Activated B cell treated with CpG ODN at 0.5 μM for 24 hours (primary cell): ENCODE measurements around the gene PHLDA1. TPM values are rescaled to one million over a fixed set of nuclear protein-coding genes. Genes with fewer than 3 reads are reported as not detected.

ENCODE experiments used
- ATAC-seq: fragments of 200-7000 bp; cut with Tn5 transposase; one replicate; pipeline ENCODE4 v1.10.0; 2021; ENCODE audit warnings: low read depth, mild to moderate bottlenecking, moderate library complexity
- CTCF ChIA-PET: fragments of 350-600 bp; sonication (Branson Sonifier 250); formaldehyde crosslinking; loops from one replicate; lab custom pipeline; 2021; ENCODE audit warnings: antibody characterized with exemption; lab: Charles Lee
- POLR2A ChIA-PET: fragments of 350-600 bp; sonication (Branson Sonifier 250); formaldehyde crosslinking; loops from one replicate; lab custom pipeline; 2021; ENCODE audit warnings: antibody characterized with exemption; lab: Charles Lee
- DNase-seq: peaks from one replicate; pipeline ENCODE4 v3.0.0; 2022
- H3K27ac Mint-ChIP-seq: one replicate; pipeline ENCODE4 v1.8.0; 2020; ENCODE audit warnings: mixed read lengths
- H3K27me3 Mint-ChIP-seq: one replicate; pipeline ENCODE4 v1.8.0; 2021; ENCODE audit warnings: mixed read lengths
- H3K36me3 Mint-ChIP-seq: one replicate; pipeline ENCODE4 v1.8.0; 2021; ENCODE audit warnings: low read depth, mixed read lengths
- H3K4me1 Mint-ChIP-seq: one replicate; pipeline ENCODE4 v1.8.0; 2021; ENCODE audit warnings: mixed read lengths
- H3K4me3 Mint-ChIP-seq: one replicate; pipeline ENCODE4 v1.8.0; 2020; ENCODE audit warnings: mild to moderate bottlenecking, mixed read lengths
- H3K9me3 Mint-ChIP-seq: one replicate; pipeline ENCODE4 v1.8.0; 2020; ENCODE audit warnings: mixed read lengths
- intact Hi-C: fragments of 100-400 bp; cut with micrococcal nuclease; formaldehyde crosslinking; loops from one replicate; pipeline ENCODE4 v1.15.1; 2024
- total RNA-seq: library from RNA; stranded (reverse); gene quantifications from 2 replicates; pipeline ENCODE4 v1.2.3, GENCODE V29; 2022
- TF ChIP-seq, protein P1 (sequence below): fragments of 200-600 bp; IDR thresholded peaks from one replicate; pipeline ENCODE4 v1.8.0; 2022; ENCODE audit warnings: antibody characterized with exemption, mild to moderate bottlenecking

PHLDA1 gene
- total RNA-seq, 1 donor from 2014 or later, result 1.1 TPM

GRCh38 chr12:76030341-76031080, 1.1 kb downstream of the PHLDA1 start:
- Mint-ChIP-seq H3K4me3 (peak overlapping the region; percentile 89), H3K27ac (peak overlapping the region; percentile 70), H3K36me3 (no peaks in the 10 kb centered on the region), H3K9me3 (no peaks in the 10 kb centered on the region), H3K4me1 (peaks cover 22% of the 10 kb centered on the region), H3K27me3 (peaks cover 28% of the 10 kb centered on the region)
- peak; percentile 1 for ATAC-seq
- POLR2A ChIA-PET, result interaction anchor here (0.8 to 3.0 kb wide), 18 partner anchors 10 to 558 kb away, joined by 3 to 30 read pairs (median 7); partner anchors contain the start of genes BBS10, GLIPR1 and NAP1L1
- CTCF ChIA-PET, result interaction anchor here (1.1 to 3.8 kb wide), 9 partner anchors 49 to 558 kb away, joined by 3 to 40 read pairs (median 3); no protein-coding TSS in a partner anchor
- TF ChIP-seq, protein P1, sequence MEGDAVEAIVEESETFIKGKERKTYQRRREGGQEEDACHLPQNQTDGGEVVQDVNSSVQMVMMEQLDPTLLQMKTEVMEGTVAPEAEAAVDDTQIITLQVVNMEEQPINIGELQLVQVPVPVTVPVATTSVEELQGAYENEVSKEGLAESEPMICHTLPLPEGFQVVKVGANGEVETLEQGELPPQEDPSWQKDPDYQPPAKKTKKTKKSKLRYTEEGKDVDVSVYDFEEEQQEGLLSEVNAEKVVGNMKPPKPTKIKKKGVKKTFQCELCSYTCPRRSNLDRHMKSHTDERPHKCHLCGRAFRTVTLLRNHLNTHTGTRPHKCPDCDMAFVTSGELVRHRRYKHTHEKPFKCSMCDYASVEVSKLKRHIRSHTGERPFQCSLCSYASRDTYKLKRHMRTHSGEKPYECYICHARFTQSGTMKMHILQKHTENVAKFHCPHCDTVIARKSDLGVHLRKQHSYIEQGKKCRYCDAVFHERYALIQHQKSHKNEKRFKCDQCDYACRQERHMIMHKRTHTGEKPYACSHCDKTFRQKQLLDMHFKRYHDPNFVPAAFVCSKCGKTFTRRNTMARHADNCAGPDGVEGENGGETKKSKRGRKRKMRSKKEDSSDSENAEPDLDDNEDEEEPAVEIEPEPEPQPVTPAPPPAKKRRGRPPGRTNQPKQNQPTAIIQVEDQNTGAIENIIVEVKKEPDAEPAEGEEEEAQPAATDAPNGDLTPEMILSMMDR, result no peak
- peak; percentile 37 for DNase-seq
- intact Hi-C loops, result loop anchor here (1.0 to 10.0 kb wide), 16 partner anchors 10 to 732 kb away; partner anchors contain the start of genes GLIPR1L1, GLIPR1L2, OSBPL8 and ZDHHC17

DNA sequence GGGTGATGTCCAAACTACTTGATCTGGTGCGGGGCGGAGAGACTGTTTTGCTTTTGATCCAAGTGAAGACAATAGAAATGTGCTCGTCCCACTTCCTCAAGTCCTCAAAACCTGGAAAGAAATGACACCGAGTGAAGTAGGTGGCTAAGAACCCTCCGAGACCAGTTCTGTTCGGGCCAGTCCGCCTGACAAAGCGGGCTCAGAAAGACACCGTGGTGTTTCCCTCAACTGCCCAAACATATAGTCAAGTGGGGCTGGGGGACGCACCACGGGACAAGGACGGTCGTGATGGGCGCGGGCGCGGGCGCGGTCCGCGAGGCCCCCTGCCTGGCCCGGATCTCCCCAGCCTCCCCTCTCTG, 1.6 kb downstream of the PHLDA1 start:
- TF ChIP-seq, protein P1, result no peak
- H3K27ac Mint-ChIP-seq, result no peak overlapping the region
- POLR2A ChIA-PET, result interaction anchor here (0.8 to 3.0 kb wide), 6 partner anchors 51 to 549 kb away, joined by 5 to 30 read pairs (median 9); partner anchors contain the start of genes GLIPR1 and NAP1L1
- CTCF ChIA-PET, result interaction anchor here (1.1 to 3.8 kb wide), 5 partner anchors 50 to 557 kb away, joined by 3 to 40 read pairs (median 8); no protein-coding TSS in a partner anchor
- no peaks in the 10 kb centered on the region for H3K9me3 Mint-ChIP-seq
- peaks cover 25% of the 10 kb centered on the region for H3K4me1 Mint-ChIP-seq
- ATAC-seq, result no peak
- intact Hi-C loops, result loop anchor here (2.0 to 10.0 kb wide), 7 partner anchors 215 to 732 kb away; partner anchors contain the start of genes OSBPL8 and ZDHHC17
- no peaks in the 10 kb centered on the region for H3K36me3 Mint-ChIP-seq
- DNase-seq, result peak; percentile 29
- peak overlapping the region; percentile 89 for H3K4me3 Mint-ChIP-seq
- peaks cover 33% of the 10 kb centered on the region for H3K27me3 Mint-ChIP-seq

DNA sequence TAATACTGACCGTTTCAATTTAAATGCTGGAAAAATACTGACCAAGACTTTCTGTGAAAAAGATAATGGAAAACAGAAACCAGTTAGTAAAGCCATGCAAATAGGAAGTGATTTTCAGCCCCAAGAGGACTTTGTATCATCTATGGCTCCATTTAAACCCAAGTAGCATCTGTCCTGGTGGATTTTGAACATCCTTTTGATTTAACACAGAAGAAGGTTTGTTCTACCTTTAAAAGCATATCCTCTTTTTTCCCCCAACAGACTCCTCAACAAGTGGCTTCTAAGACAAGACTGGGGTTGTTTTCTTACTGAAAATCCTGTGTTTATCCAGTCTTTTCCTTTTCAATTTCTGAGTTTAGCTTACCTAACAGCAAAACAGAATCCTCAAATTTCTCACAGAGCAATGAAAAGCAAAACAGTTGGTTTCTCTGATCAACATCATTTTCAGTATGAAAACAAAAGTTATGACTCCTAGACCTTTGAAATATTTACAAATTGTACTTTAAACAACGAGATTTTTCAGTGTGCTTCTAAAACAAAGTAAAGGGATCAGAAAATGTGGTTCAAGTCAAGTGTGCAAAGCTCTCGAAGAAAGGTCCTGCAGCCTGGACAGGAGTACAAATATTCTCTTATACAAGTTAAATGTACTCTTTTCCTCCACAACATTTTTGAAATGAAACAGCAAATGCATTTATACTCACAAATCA, 2.9 kb downstream of the PHLDA1 start:
- no peak overlapping the region for H3K27ac Mint-ChIP-seq
- ATAC-seq, result no peak
- DNase-seq, result no peak
- peaks cover 29% of the 10 kb centered on the region for H3K4me1 Mint-ChIP-seq
- H3K27me3 Mint-ChIP-seq, result peaks cover 38% of the 10 kb centered on the region
- CTCF ChIA-PET, result interaction anchor here (0.7 to 1.1 kb wide), 2 partner anchors 8 to 501 kb away, joined by 3 read pairs; no protein-coding TSS in a partner anchor
- H3K9me3 Mint-ChIP-seq, result no peaks in the 10 kb centered on the region
- intact Hi-C loops, result no loop called here
- POLR2A ChIA-PET, result no interaction called here
- no peaks in the 10 kb centered on the region for H3K36me3 Mint-ChIP-seq
- TF ChIP-seq, protein P1, result no peak
- no peak overlapping the region for H3K4me3 Mint-ChIP-seq

GRCh38 chr12:76026643-76027063, 4.9 kb downstream of the PHLDA1 start:
- CTCF ChIA-PET, result no interaction called here
- H3K27ac Mint-ChIP-seq, result no peak overlapping the region
- peaks cover 20% of the 10 kb centered on the region for H3K4me1 Mint-ChIP-seq
- TF ChIP-seq, protein P1, result no peak
- ATAC-seq, result no peak
- no peak for DNase-seq
- peaks cover 38% of the 10 kb centered on the region for H3K27me3 Mint-ChIP-seq
- no peak overlapping the region for H3K4me3 Mint-ChIP-seq
- no peaks in the 10 kb centered on the region for H3K9me3 Mint-ChIP-seq
- POLR2A ChIA-PET, result no interaction called here
- no peaks in the 10 kb centered on the region for H3K36me3 Mint-ChIP-seq
- intact Hi-C loops, result no loop called here
